IMR-90 (cell line): Measurements from ENCODE around the gene CCDC150.

ENCODE experiments used
- CTCF ChIP-seq: conservative IDR thresholded peaks from 2 replicates; pipeline ENCODE4 v1.5.1; 2012; ENCODE audit warnings: mild to moderate bottlenecking, low read depth, low read length, improper control_type of control experiment
- MXI1 ChIP-seq: IDR thresholded peaks from 2 replicates; pipeline ENCODE4 v1.6.1; 2012; ENCODE audit warnings: low read depth, mild to moderate bottlenecking, low read length, moderate library complexity, borderline replicate concordance

GRCh38 chr2:196630531-196630930, 9.0 kb upstream of the CCDC150 start:
- TF ChIP-seq CTCF = no peak
- TF ChIP-seq MXI1 = no peak
